ENCODE results near the gene GAS1.

DNA sequence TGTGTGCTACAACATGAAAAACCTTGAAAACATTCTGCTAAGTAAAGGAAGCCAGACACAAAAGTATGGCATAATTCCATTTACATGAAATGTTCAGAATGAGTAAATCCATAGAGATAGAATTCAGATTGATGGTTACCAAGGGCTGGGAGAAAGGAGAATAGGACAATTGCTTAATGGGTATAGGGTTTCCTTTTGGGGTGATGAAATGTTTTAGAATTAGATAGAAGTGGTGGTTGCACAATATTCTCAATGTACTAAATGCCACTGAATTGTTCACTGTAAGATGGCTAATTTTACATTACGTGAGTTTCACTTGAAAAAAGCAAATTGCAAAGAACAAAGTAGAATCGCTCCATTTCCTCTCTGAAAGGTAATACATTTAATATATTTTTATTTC, 43.0 kb upstream of the GAS1 start:
- TF ChIP-seq, protein P1, sequence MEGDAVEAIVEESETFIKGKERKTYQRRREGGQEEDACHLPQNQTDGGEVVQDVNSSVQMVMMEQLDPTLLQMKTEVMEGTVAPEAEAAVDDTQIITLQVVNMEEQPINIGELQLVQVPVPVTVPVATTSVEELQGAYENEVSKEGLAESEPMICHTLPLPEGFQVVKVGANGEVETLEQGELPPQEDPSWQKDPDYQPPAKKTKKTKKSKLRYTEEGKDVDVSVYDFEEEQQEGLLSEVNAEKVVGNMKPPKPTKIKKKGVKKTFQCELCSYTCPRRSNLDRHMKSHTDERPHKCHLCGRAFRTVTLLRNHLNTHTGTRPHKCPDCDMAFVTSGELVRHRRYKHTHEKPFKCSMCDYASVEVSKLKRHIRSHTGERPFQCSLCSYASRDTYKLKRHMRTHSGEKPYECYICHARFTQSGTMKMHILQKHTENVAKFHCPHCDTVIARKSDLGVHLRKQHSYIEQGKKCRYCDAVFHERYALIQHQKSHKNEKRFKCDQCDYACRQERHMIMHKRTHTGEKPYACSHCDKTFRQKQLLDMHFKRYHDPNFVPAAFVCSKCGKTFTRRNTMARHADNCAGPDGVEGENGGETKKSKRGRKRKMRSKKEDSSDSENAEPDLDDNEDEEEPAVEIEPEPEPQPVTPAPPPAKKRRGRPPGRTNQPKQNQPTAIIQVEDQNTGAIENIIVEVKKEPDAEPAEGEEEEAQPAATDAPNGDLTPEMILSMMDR (IDR thresholded peaks at IDR 0.05): no peak
- TF ChIP-seq POLR2A (IDR thresholded peaks at IDR 0.05): no peak
- no peak for TF ChIP-seq EP300 (IDR thresholded peaks at IDR 0.05)
- TF ChIP-seq POLR2AphosphoS5 (IDR thresholded peaks at IDR 0.05): no peak
